NT2/D1 (cell line): ENCODE results near the gene DUSP5.

ENCODE experiments used
- SUZ12 ChIP-seq: IDR thresholded peaks from 2 replicates; pipeline ENCODE4 v1.6.1; 2011; ENCODE audit not compliant: insufficient read length, insufficient read depth; ENCODE audit errors: extremely low read depth
- YY1 ChIP-seq: IDR thresholded peaks from 2 replicates; pipeline ENCODE4 v1.6.1; 2011; ENCODE audit not compliant: insufficient read length, insufficient read depth
- ZNF274 ChIP-seq: IDR thresholded peaks from 2 replicates; pipeline ENCODE4 v1.6.1; 2011; ENCODE audit warnings: mild to moderate bottlenecking, low read depth, low read length

- TF ChIP-seq YY1: no peak
- TF ChIP-seq SUZ12: no peak
- no peak for TF ChIP-seq ZNF274
Measured at GRCh38 chr10:110540031-110540430, 42.3 kb downstream of the DUSP5 start.
